T-helper 17 cell (primary cell): Measurements from ENCODE around the gene AFF3. TPM values are rescaled to one million over a fixed set of nuclear protein-coding genes. Genes with fewer than 3 reads are reported as not detected.

Experiments
- ATAC-seq: fragments of 150-1000 bp; cut with Tn5 transposase; 2 replicates; pipeline ENCODE4 v1.10.0; 2021; ENCODE audit warnings: mild to moderate bottlenecking, moderate library complexity
- DNase-seq, 3 donors: peaks; one replicate each; pipeline versions ENCODE4 v3.0.0 to v3.0.0-alpha.2; 2020 to 2021
- H3K9me3 ChIP-seq: one replicate; pipeline ENCODE4 v1.7.0; 2013; ENCODE audit warnings: low read length, mild to moderate bottlenecking; ENCODE audit not compliant: control insufficient read depth, poor library complexity, severe bottlenecking
- H3K27ac Mint-ChIP-seq: one replicate; pipeline ENCODE4 v1.8.0; 2022; ENCODE audit warnings: mild to moderate bottlenecking, moderate library complexity, mixed read lengths
- H3K27me3 Mint-ChIP-seq: one replicate; pipeline ENCODE4 v1.8.0; 2022; ENCODE audit warnings: mixed read lengths
- H3K36me3 Mint-ChIP-seq: one replicate; pipeline ENCODE4 v1.8.0; 2022; ENCODE audit warnings: low read depth, mixed read lengths
- H3K4me1 Mint-ChIP-seq: one replicate; pipeline ENCODE4 v1.8.0; 2022; ENCODE audit warnings: mild to moderate bottlenecking, mixed read lengths
- H3K4me3 Mint-ChIP-seq: one replicate; pipeline ENCODE4 v1.8.0; 2022; ENCODE audit warnings: mild to moderate bottlenecking, moderate library complexity, mixed read lengths
- total RNA-seq, 4 donors: library from RNA in 2 of 4; stranded (reverse) in 2 of 4; gene quantifications; one replicate each; pipeline ENCODE4 v1.2.3 and lab custom pipeline; 2022 to 2026

AFF3 gene
- total RNA-seq, 2 donors from 2014 or later: 6.5 to 14.4 TPM

GRCh38 chr2:99868260-99868659 is 274.1 kb downstream of the AFF3 start:
- no peaks in the 10 kb centered on the region for H3K4me1 Mint-ChIP-seq
- no peak for DNase-seq
- H3K9me3 ChIP-seq: no peaks in the 10 kb centered on the region
- no peak overlapping the region for H3K27ac Mint-ChIP-seq
- peaks cover 7% of the 10 kb centered on the region for H3K27me3 Mint-ChIP-seq
- no peak overlapping the region for H3K4me3 Mint-ChIP-seq
- no peak for ATAC-seq
- H3K36me3 Mint-ChIP-seq: peaks cover 2% of the 10 kb centered on the region

GRCh38 chr2:99867770-99868169 is 274.6 kb downstream of the AFF3 start:
- H3K9me3 ChIP-seq: no peaks in the 10 kb centered on the region
- Mint-ChIP-seq H3K4me1 (no peaks in the 10 kb centered on the region), H3K27me3 (peaks cover 7% of the 10 kb centered on the region), H3K27ac (no peak overlapping the region), H3K36me3 (peaks cover 2% of the 10 kb centered on the region), H3K4me3 (no peak overlapping the region)
- DNase-seq (no peak), ATAC-seq (no peak)

DNA sequence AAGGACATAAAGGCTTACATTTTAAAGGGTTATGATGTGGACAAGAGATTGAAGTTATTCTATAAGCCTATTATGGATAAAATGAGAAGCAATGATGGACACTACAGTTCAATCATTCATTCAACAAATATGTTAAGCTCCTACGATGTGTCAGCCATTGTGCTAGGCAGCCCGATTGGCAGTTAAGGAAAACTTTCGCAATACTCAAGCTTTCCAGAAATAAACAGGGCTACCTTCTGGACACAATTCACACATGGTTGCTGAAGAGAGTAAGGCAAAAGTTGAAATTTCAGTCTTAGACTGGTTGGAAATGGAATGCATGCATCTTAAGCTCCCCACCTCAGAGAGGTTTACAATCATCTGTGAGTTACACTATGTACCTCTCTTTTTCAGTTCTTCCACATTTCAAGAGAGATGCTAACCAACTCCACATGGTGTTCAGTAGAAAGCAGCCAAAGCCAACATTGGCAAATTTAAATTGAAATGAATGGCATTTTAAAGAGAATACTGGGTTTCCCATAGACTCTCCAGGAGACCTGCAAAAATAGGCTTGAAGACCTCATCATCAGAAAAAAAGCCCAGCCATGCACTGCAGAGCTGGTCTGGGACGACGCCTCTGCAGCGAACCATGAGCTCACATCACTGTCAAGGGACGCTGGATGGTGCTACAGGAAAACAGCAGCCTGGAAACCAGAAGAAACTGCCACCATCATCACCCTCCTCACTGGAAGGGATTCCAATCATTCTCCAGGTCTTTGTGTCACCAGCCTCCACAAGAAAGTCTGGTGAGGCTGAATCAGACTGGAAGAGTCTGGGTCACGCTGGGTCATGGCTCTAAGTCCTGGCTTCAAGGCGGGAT is 276.3 kb downstream of the AFF3 start:
- peaks cover 2% of the 10 kb centered on the region for H3K36me3 Mint-ChIP-seq

GRCh38 chr2:99864561-99865553 is 277.5 kb downstream of the AFF3 start:
- peaks cover 9% of the 10 kb centered on the region for H3K4me1 Mint-ChIP-seq
- no peak overlapping the region for H3K27ac Mint-ChIP-seq
- DNase-seq: no peak
- peaks cover 2% of the 10 kb centered on the region for H3K36me3 Mint-ChIP-seq
- no peak overlapping the region for H3K4me3 Mint-ChIP-seq
- H3K9me3 ChIP-seq: no peaks in the 10 kb centered on the region
- ATAC-seq: no peak
- H3K27me3 Mint-ChIP-seq: peaks cover 7% of the 10 kb centered on the region

More for the DNA sequence above, 276.3 kb downstream of the AFF3 start:
- peak overlapping the region; percentile 11 for H3K27ac Mint-ChIP-seq
- no peaks in the 10 kb centered on the region for H3K9me3 ChIP-seq
- no peak for DNase-seq
- peaks cover 8% of the 10 kb centered on the region for H3K4me1 Mint-ChIP-seq
- H3K4me3 Mint-ChIP-seq: no peak overlapping the region
- no peak for ATAC-seq
- peaks cover 7% of the 10 kb centered on the region for H3K27me3 Mint-ChIP-seq

DNA sequence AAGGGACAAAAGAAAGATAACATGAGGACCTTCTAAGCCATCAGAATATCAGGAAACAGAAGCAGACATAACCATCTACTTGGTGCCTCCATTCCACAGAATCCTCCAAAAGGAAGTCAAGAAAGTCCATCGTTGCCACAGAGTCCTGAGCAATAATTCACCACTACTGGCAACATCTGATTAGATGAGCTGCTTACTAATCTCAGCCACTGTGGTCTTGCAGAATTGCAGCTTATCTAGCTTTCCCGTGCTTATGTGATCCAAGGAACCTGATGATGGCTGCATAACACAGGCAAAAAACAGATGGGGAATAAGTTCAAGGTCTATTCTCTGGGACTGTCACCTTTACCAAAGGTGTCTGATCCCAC is 278.5 kb downstream of the AFF3 start:
- ATAC-seq: no peak
- no peaks in the 10 kb centered on the region for H3K9me3 ChIP-seq
- Mint-ChIP-seq H3K36me3 (peaks cover 2% of the 10 kb centered on the region), H3K27ac (no peak overlapping the region), H3K4me1 (peaks cover 9% of the 10 kb centered on the region), H3K4me3 (no peak overlapping the region), H3K27me3 (peaks cover 7% of the 10 kb centered on the region)
- DNase-seq: no peak

GRCh38 chr2:99863236-99863902 is 279.0 kb downstream of the AFF3 start:
- no peak overlapping the region for H3K4me3 Mint-ChIP-seq
- H3K9me3 ChIP-seq: no peaks in the 10 kb centered on the region
- peaks cover 9% of the 10 kb centered on the region for H3K4me1 Mint-ChIP-seq
- peaks cover 7% of the 10 kb centered on the region for H3K27me3 Mint-ChIP-seq
- H3K27ac Mint-ChIP-seq: no peak overlapping the region
- ATAC-seq (no peak), DNase-seq (no peak)
- peaks cover 2% of the 10 kb centered on the region for H3K36me3 Mint-ChIP-seq

DNA sequence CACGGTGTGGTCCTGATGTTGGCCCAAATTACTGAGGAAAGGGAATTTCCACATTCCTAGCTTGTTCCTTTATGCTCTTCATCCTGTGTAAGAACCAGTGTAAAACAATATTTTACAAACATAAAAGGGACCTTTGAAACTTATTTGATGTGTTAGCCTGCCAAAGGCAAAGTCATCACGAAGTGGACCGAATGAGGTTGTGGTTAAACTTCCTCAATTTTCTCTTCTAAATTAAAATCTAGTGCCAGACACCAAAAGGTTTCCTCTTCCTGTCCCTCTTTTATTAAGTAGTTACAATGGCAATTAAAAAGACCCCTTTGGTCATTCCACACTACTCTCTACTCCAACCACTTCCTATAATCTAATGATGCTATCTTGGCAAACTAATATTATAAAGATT is 279.8 kb downstream of the AFF3 start:
- peaks cover 7% of the 10 kb centered on the region for H3K27me3 Mint-ChIP-seq
- H3K36me3 Mint-ChIP-seq: peaks cover 2% of the 10 kb centered on the region
- DNase-seq (no peak), ATAC-seq (no peak)
- H3K27ac Mint-ChIP-seq: no peak overlapping the region
- H3K9me3 ChIP-seq: no peaks in the 10 kb centered on the region
- peaks cover 9% of the 10 kb centered on the region for H3K4me1 Mint-ChIP-seq
- no peak overlapping the region for H3K4me3 Mint-ChIP-seq

DNA sequence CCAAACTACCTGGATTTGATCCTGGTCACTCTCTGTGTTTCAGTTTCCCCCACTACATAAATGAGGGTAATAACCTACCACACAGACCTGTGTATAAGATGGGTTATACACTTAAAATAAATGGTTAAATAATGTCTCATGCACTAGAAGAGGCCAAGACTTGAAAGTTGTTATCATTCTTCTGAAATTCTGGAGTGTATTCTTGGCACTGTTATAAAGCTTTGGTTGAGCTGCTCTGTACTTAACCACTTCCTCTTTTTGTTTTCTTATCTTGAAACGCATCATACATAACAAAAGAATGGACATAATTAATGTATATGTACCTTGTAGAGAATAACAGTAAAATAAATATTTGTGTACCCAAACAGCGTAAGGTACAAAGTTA is 281.0 kb downstream of the AFF3 start:
- peaks cover 2% of the 10 kb centered on the region for H3K36me3 Mint-ChIP-seq
- H3K4me1 Mint-ChIP-seq: peaks cover 9% of the 10 kb centered on the region
- ATAC-seq: peak; percentile 35
- H3K27me3 Mint-ChIP-seq: peaks cover 7% of the 10 kb centered on the region
- H3K9me3 ChIP-seq: no peaks in the 10 kb centered on the region
- no peak overlapping the region for H3K4me3 Mint-ChIP-seq
- no peak overlapping the region for H3K27ac Mint-ChIP-seq
- DNase-seq: no peak

DNA sequence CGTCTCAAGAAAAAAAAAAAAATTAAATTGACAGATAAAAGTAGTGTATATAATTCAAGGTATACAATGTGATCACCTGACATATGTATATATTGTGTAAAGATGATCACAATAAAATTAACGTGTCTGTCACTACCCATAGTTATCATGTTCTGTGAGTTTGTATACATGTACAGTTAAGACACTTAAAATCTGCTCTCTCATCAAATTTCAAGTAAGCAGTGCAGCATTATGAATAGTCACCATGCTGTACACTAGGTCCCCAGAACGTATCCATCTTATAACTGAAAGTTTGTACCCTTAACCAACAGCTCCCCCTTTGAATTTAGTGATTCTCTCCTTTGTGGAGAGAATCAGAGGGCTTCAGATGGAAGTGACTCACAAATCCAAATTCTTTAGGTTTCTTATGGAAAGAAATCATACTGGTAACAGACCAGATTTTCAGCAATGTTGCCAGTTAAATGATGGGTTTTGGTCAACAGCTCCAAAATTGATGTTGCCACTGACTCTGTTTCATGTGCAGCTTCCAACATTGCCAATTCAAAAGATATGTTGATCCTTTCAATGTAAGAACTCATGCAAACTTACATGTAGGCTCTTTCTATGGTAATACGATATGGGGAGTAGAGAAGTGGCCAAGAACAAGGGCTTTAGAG is 281.5 kb downstream of the AFF3 start:
- H3K36me3 Mint-ChIP-seq: peaks cover 2% of the 10 kb centered on the region
- H3K27me3 Mint-ChIP-seq: peaks cover 7% of the 10 kb centered on the region
- no peak overlapping the region for H3K27ac Mint-ChIP-seq
- H3K4me3 Mint-ChIP-seq: no peak overlapping the region
- no peaks in the 10 kb centered on the region for H3K9me3 ChIP-seq
- no peak for ATAC-seq
- H3K4me1 Mint-ChIP-seq: peaks cover 9% of the 10 kb centered on the region
- no peak for DNase-seq

GRCh38 chr2:99858951-99859596 is 283.3 kb downstream of the AFF3 start:
- Mint-ChIP-seq H3K27me3 (peaks cover 7% of the 10 kb centered on the region), H3K27ac (no peak overlapping the region), H3K36me3 (no peaks in the 10 kb centered on the region), H3K4me1 (peaks cover 9% of the 10 kb centered on the region), H3K4me3 (no peak overlapping the region)
- DNase-seq (no peak), ATAC-seq (no peak)
- no peaks in the 10 kb centered on the region for H3K9me3 ChIP-seq

DNA sequence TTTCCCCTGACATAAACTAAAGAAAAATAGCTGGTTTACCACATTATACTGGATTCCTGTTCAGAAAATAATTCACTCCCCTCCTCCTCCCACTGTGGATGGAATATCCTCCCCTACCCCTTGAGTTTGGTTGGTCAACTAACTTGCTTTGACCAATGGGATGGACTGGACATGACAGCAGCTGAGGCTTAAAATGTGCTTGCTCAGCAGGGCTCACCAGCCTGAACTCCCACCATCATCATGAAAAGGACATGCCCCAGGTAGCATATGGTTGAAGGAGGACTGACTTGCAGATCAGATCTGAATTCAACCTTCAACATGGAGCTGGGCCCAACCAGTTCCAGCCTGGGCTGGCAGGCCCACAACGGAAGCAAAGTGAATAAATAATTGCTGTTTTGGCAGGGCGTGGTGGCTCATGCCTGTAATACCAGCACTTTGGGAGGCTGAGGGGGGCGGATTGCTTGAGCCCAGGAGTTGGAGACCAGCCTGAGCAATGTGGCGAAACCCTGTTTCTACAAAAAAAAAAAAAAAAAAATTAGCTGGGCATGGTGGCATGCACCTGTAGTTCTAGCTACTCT is 284.4 kb downstream of the AFF3 start:
- no peaks in the 10 kb centered on the region for H3K36me3 Mint-ChIP-seq
- peaks cover 11% of the 10 kb centered on the region for H3K27me3 Mint-ChIP-seq
- H3K27ac Mint-ChIP-seq: no peak overlapping the region
- no peaks in the 10 kb centered on the region for H3K9me3 ChIP-seq
- no peak for ATAC-seq
- no peak overlapping the region for H3K4me3 Mint-ChIP-seq
- H3K4me1 Mint-ChIP-seq: peaks cover 9% of the 10 kb centered on the region
- DNase-seq: no peak

- H3K27me3 Mint-ChIP-seq: peaks cover 11% of the 10 kb centered on the region
- H3K36me3 Mint-ChIP-seq: no peaks in the 10 kb centered on the region
- H3K27ac Mint-ChIP-seq: no peak overlapping the region
- no peak for ATAC-seq
- DNase-seq: no peak
- H3K9me3 ChIP-seq: no peaks in the 10 kb centered on the region
- H3K4me3 Mint-ChIP-seq: no peak overlapping the region
- H3K4me1 Mint-ChIP-seq: peaks cover 9% of the 10 kb centered on the region
Observed at GRCh38 chr2:99857372-99857771, 285.0 kb downstream of the AFF3 start.
